Mucosa of stomach (tissue), 1 donor: ENCODE results near the gene FUBP3.

ENCODE experiments used
- H3K27me3 ChIP-seq: one replicate; pipeline ENCODE4 v1.7.0; 2013; ENCODE audit warnings: mild to moderate bottlenecking, low read length; ENCODE audit not compliant: control insufficient read depth, insufficient read depth
- H3K36me3 ChIP-seq: one replicate; pipeline ENCODE4 v1.7.0; 2013; ENCODE audit warnings: low read length; ENCODE audit not compliant: control insufficient read depth, insufficient read depth
- H3K4me1 ChIP-seq: one replicate; pipeline ENCODE4 v1.7.0; 2013; ENCODE audit warnings: mild to moderate bottlenecking, low read length; ENCODE audit not compliant: control insufficient read depth, insufficient read depth
- H3K4me3 ChIP-seq: one replicate; pipeline ENCODE4 v1.7.0; 2013; ENCODE audit warnings: low read length
- H3K9ac ChIP-seq: one replicate; pipeline ENCODE4 v1.7.0; 2013; ENCODE audit warnings: mild to moderate bottlenecking, low read length, moderate library complexity
- H3K9me3 ChIP-seq: one replicate; pipeline ENCODE4 v1.7.0; 2013; ENCODE audit warnings: mild to moderate bottlenecking, low read length, moderate library complexity; ENCODE audit not compliant: control insufficient read depth
- donor health status: Pancreatic carcinoma.

FUBP3 gene

GRCh38 chr9:130542457-130543228 is 36.7 kb upstream of the FUBP3 start:
- Histone ChIP-seq H3K4me1 (no peaks in the 10 kb centered on the region), H3K27me3 (peaks cover 28% of the 10 kb centered on the region), H3K4me3 (no peak overlapping the region), H3K36me3 (no peaks in the 10 kb centered on the region), H3K9ac (no peak overlapping the region), H3K9me3 (no peaks in the 10 kb centered on the region)

GRCh38 chr9:130543368-130543767 is 36.0 kb upstream of the FUBP3 start:
- Histone ChIP-seq H3K4me3 (no peak overlapping the region), H3K36me3 (no peaks in the 10 kb centered on the region), H3K4me1 (no peaks in the 10 kb centered on the region), H3K9me3 (no peaks in the 10 kb centered on the region), H3K27me3 (peaks cover 24% of the 10 kb centered on the region), H3K9ac (no peak overlapping the region)

DNA sequence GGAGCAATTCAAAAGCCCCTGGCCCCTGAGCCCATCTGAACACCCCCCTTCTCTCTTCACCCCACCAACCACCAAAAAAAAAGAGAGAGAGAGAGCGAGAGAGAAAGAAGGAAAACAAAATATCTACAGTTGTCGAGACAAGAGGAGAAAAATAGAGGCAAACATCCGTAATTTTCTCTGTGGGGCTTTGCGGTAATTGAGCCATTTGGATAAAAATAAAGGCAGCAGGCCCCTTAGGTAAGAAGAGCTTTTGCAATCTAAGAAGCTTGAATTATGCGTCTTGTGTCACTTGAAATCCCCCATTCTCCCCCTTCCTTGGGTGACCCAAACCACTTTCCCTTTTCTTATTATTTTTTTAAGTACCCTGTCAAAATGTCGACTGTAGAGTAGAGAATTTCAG is 35.5 kb upstream of the FUBP3 start:
- Histone ChIP-seq H3K9ac (no peak overlapping the region), H3K4me1 (no peaks in the 10 kb centered on the region), H3K4me3 (no peak overlapping the region), H3K9me3 (no peaks in the 10 kb centered on the region), H3K27me3 (peaks cover 20% of the 10 kb centered on the region), H3K36me3 (no peaks in the 10 kb centered on the region)

- peaks cover 18% of the 10 kb centered on the region for H3K27me3 ChIP-seq
- no peak overlapping the region for H3K9ac ChIP-seq
- no peak overlapping the region for H3K4me3 ChIP-seq
Observed at GRCh38 chr9:130544364-130544763, 35.0 kb upstream of the FUBP3 start.

GRCh38 chr9:130548103-130548502 is 31.3 kb upstream of the FUBP3 start:
- no peaks in the 10 kb centered on the region for H3K4me1 ChIP-seq
- no peak overlapping the region for H3K9ac ChIP-seq
- no peaks in the 10 kb centered on the region for H3K27me3 ChIP-seq
- no peak overlapping the region for H3K4me3 ChIP-seq
- no peaks in the 10 kb centered on the region for H3K9me3 ChIP-seq
- H3K36me3 ChIP-seq: no peaks in the 10 kb centered on the region

More at GRCh38 chr9:130544364-130544763, 35.0 kb upstream of the FUBP3 start:
- no peaks in the 10 kb centered on the region for H3K9me3 ChIP-seq
- no peaks in the 10 kb centered on the region for H3K4me1 ChIP-seq
- H3K36me3 ChIP-seq: no peaks in the 10 kb centered on the region

- H3K36me3 ChIP-seq: no peaks in the 10 kb centered on the region
- no peak overlapping the region for H3K9ac ChIP-seq
- H3K9me3 ChIP-seq: no peaks in the 10 kb centered on the region
- H3K27me3 ChIP-seq: no peaks in the 10 kb centered on the region
- no peak overlapping the region for H3K4me3 ChIP-seq
- no peaks in the 10 kb centered on the region for H3K4me1 ChIP-seq
Observed at GRCh38 chr9:130549093-130549735, 30.2 kb upstream of the FUBP3 start.

DNA sequence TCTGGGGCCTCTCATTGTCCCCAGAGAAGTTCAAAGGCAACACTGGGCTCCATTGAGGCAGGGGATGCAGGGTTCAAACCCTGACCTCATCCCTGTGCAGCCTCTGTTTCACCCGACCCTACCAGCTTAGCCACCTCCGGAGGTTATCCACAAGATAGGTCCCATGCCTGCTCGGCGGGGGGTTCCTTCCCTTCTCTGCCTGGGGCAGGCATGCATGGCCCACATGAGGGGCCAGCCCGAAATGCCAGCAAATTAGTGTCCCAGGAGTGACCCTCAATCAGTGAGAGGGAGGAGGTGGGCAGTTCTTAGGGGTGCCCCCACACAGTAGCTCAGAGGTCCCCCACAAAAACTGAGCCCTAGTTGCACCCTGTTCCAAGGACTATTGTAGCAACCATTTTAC is 24.8 kb upstream of the FUBP3 start:
- Histone ChIP-seq H3K36me3 (no peaks in the 10 kb centered on the region), H3K4me3 (no peak overlapping the region), H3K4me1 (no peaks in the 10 kb centered on the region), H3K9ac (no peak overlapping the region), H3K27me3 (no peaks in the 10 kb centered on the region), H3K9me3 (no peaks in the 10 kb centered on the region)

DNA sequence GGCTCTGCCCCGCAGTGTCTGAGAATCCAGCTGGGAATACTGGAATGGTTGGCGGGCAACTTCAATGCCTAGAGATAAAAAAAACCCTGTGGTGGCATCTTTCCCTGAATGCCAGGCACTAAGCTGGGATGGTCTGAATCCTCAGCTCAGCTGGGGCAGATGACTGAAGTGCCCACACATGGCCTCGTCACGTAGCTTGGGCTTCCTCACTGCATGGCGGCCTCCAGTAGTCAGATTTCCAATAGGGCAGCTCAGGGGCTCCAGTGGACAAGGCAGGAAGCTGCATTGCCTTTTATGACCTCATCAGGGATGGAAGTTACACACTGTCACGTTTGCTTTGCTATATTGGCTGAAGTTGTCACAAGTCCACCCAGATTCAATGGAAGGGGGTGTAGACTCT is 24.3 kb upstream of the FUBP3 start:
- no peaks in the 10 kb centered on the region for H3K9me3 ChIP-seq
- H3K9ac ChIP-seq: no peak overlapping the region
- H3K4me1 ChIP-seq: no peaks in the 10 kb centered on the region
- no peaks in the 10 kb centered on the region for H3K27me3 ChIP-seq
- H3K4me3 ChIP-seq: no peak overlapping the region
- H3K36me3 ChIP-seq: no peaks in the 10 kb centered on the region

GRCh38 chr9:130555968-130556367 is 23.4 kb upstream of the FUBP3 start:
- Histone ChIP-seq H3K4me1 (no peaks in the 10 kb centered on the region), H3K36me3 (no peaks in the 10 kb centered on the region), H3K27me3 (no peaks in the 10 kb centered on the region), H3K4me3 (no peak overlapping the region), H3K9me3 (no peaks in the 10 kb centered on the region), H3K9ac (no peak overlapping the region)

GRCh38 chr9:130556396-130557076 is 22.8 kb upstream of the FUBP3 start:
- Histone ChIP-seq H3K4me1 (no peaks in the 10 kb centered on the region), H3K36me3 (no peaks in the 10 kb centered on the region), H3K27me3 (no peaks in the 10 kb centered on the region), H3K9me3 (no peaks in the 10 kb centered on the region), H3K9ac (no peak overlapping the region), H3K4me3 (no peak overlapping the region)

DNA sequence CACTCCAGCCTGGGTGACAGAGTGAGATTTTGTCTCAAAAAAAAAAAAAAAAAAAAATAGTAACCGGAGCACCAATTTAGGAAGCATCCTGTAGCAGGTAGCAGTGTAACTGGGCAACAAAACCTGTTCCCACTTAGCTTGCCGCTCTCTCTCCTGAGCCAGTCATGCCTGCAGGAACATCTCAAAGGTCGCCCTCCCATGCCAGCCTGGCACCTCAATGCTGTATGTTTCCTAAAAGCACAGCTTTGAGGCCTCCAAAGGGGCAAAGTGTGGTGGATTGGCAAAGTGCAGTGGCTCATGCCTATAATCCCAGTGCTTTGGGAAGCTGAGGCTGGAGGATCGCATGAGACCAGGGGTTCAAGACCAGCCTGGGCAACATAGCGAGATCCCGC is 22.3 kb upstream of the FUBP3 start:
- H3K4me1 ChIP-seq: no peaks in the 10 kb centered on the region
- no peak overlapping the region for H3K9ac ChIP-seq
- H3K4me3 ChIP-seq: no peak overlapping the region
- no peaks in the 10 kb centered on the region for H3K36me3 ChIP-seq
- H3K27me3 ChIP-seq: no peaks in the 10 kb centered on the region
- no peaks in the 10 kb centered on the region for H3K9me3 ChIP-seq

- no peak overlapping the region for H3K9ac ChIP-seq
- no peaks in the 10 kb centered on the region for H3K9me3 ChIP-seq
- H3K36me3 ChIP-seq: no peaks in the 10 kb centered on the region
- H3K4me3 ChIP-seq: no peak overlapping the region
- no peaks in the 10 kb centered on the region for H3K4me1 ChIP-seq
- H3K27me3 ChIP-seq: no peaks in the 10 kb centered on the region
Observed at GRCh38 chr9:130561056-130561455, 18.3 kb upstream of the FUBP3 start.
